HEK293 (cell line): ENCODE data around the gene D2HGDH.

Source experiments
- CTCF ChIA-PET: fragments of 350-600 bp; formaldehyde crosslinking; extraction: SDS; loops from one replicate; lab custom pipeline; 2021; ENCODE audit warnings: antibody characterized with exemption; lab: Yijun Ruan, JAX
- POLR2A ChIA-PET: fragments of 300-600 bp; formaldehyde crosslinking; extraction: SDS; loops from one replicate; lab custom pipeline; 2020; ENCODE audit warnings: antibody characterized with exemption, inconsistent platforms; lab: Yijun Ruan, JAX
- H3K27ac ChIP-seq: fragments of 200-500 bp; sonication (Bioruptor generic); 2 replicates; pipeline ENCODE4 v1.5.1; 2014; ENCODE audit warnings: low read depth, low read length, control low read depth, inconsistent platforms; ENCODE audit errors: extremely low read depth
- H3K36me3 ChIP-seq, 2 experiments: fragments of 200-500 bp in 1 of 2; sonication (Bioruptor generic) in 1 of 2; 1 replicate in 1 of 2; 2 replicates in 1 of 2; pipeline ENCODE4 v1.5.1; 2014 to 2017; ENCODE audit warnings: inconsistent platforms in 2 of 2, low read length in 2 of 2; ENCODE audit not compliant: control insufficient read depth in 2 of 2, insufficient read depth in 1 of 2
- H3K4me1 ChIP-seq: fragments of 200-500 bp; sonication (Bioruptor generic); 2 replicates; pipeline ENCODE4 v1.5.1; 2014; ENCODE audit warnings: mild to moderate bottlenecking, low read length, inconsistent platforms; ENCODE audit not compliant: control insufficient read depth, insufficient read depth
- H3K4me3 ChIP-seq: 2 replicates; pipeline ENCODE4 v1.5.1; 2011; ENCODE audit warnings: low read depth, mild to moderate bottlenecking, control low read depth, low read length, moderate library complexity
- H3K9me3 ChIP-seq: fragments of 200-500 bp; sonication (Bioruptor generic); 2 replicates; pipeline ENCODE4 v1.5.1; 2014; ENCODE audit warnings: low read depth, low read length, inconsistent platforms; ENCODE audit not compliant: control insufficient read depth, insufficient read depth
- GLIS1 ChIP-seq: fragments of 450-650 bp; formaldehyde crosslinking; IDR thresholded peaks from 2 replicates; pipeline ENCODE4 v1.5.1; 2016; ENCODE audit warnings: missing biosample characterization, missing genetic modification characterization
- GLIS2 ChIP-seq: fragments of 450-650 bp; formaldehyde crosslinking; IDR thresholded peaks from 2 replicates; pipeline ENCODE4 v1.5.1; 2016; ENCODE audit warnings: missing biosample characterization, missing genetic modification characterization
- KLF10 ChIP-seq: fragments of 450-650 bp; IDR thresholded peaks from 2 replicates; pipeline ENCODE4 v1.5.1; 2018; ENCODE audit warnings: missing biosample characterization, mild to moderate bottlenecking, missing genetic modification characterization
- KLF9 ChIP-seq: fragments of 450-650 bp; formaldehyde crosslinking; IDR thresholded peaks from 2 replicates; pipeline ENCODE4 v1.5.1; 2016; ENCODE audit warnings: missing biosample characterization, missing genetic modification characterization, low read depth
- MYNN ChIP-seq: fragments of 450-650 bp; formaldehyde crosslinking; IDR thresholded peaks from 2 replicates; pipeline ENCODE4 v1.5.1; 2016; ENCODE audit warnings: missing biosample characterization, missing genetic modification characterization, borderline replicate concordance
- SCRT2 ChIP-seq: fragments of 450-650 bp; formaldehyde crosslinking; IDR thresholded peaks from 2 replicates; pipeline ENCODE4 v1.5.1; 2016; ENCODE audit warnings: missing biosample characterization, missing genetic modification characterization
- ZBTB20 ChIP-seq: fragments of 450-650 bp; formaldehyde crosslinking; IDR thresholded peaks from 2 replicates; pipeline ENCODE4 v1.5.1; 2016; ENCODE audit warnings: missing biosample characterization, missing genetic modification characterization
- ZBTB26 ChIP-seq: fragments of 450-650 bp; formaldehyde crosslinking; optimal IDR thresholded peaks from 2 replicates; pipeline ENCODE3; 2016; ENCODE audit warnings: missing biosample characterization, mild to moderate bottlenecking, missing genetic modification characterization
- ZFHX2 ChIP-seq: fragments of 450-650 bp; formaldehyde crosslinking; conservative IDR thresholded peaks from 2 replicates; pipeline ENCODE4 v1.5.1; 2016; ENCODE audit warnings: missing biosample characterization, missing genetic modification characterization
- ZIC2 ChIP-seq: fragments of 450-650 bp; formaldehyde crosslinking; IDR thresholded peaks from 2 replicates; pipeline ENCODE4 v1.5.1; 2016; ENCODE audit warnings: missing biosample characterization, missing genetic modification characterization
- ZNF121 ChIP-seq: fragments of 450-650 bp; formaldehyde crosslinking; IDR thresholded peaks from 2 replicates; pipeline ENCODE4 v1.5.1; 2016; ENCODE audit warnings: missing biosample characterization, missing genetic modification characterization
- ZNF133 ChIP-seq: fragments of 450-650 bp; formaldehyde crosslinking; IDR thresholded peaks from 2 replicates; pipeline ENCODE4 v1.5.1; 2016; ENCODE audit warnings: missing biosample characterization, missing genetic modification characterization
- ZNF140 ChIP-seq: fragments of 450-650 bp; formaldehyde crosslinking; IDR thresholded peaks from 2 replicates; pipeline ENCODE4 v1.5.1; 2016; ENCODE audit warnings: missing biosample characterization, missing genetic modification characterization
- ZNF157 ChIP-seq: fragments of 450-650 bp; formaldehyde crosslinking; IDR thresholded peaks from 2 replicates; pipeline ENCODE4 v1.5.1; 2016; ENCODE audit warnings: missing biosample characterization, missing genetic modification characterization
- ZNF184 ChIP-seq: fragments of 450-650 bp; IDR thresholded peaks from 2 replicates; pipeline ENCODE4 v1.5.1; 2018; ENCODE audit warnings: missing biosample characterization, mild to moderate bottlenecking, missing genetic modification characterization
- ZNF221 ChIP-seq: fragments of 450-650 bp; formaldehyde crosslinking; IDR thresholded peaks from 2 replicates; pipeline ENCODE4 v1.5.1; 2017; ENCODE audit warnings: missing biosample characterization, missing genetic modification characterization, borderline replicate concordance
- ZNF280C ChIP-seq: fragments of 450-650 bp; formaldehyde crosslinking; IDR thresholded peaks from 2 replicates; pipeline ENCODE4 v1.5.1; 2016; ENCODE audit warnings: missing biosample characterization, missing genetic modification characterization
- ZNF292 ChIP-seq: fragments of 450-650 bp; formaldehyde crosslinking; IDR thresholded peaks from 2 replicates; pipeline ENCODE4 v1.5.1; 2016; ENCODE audit warnings: low read depth, missing biosample characterization, missing genetic modification characterization, borderline replicate concordance
- ZNF311 ChIP-seq: fragments of 450-650 bp; formaldehyde crosslinking; IDR thresholded peaks from 2 replicates; pipeline ENCODE4 v1.5.1; 2017; ENCODE audit warnings: missing biosample characterization, missing genetic modification characterization, borderline replicate concordance
- ZNF335 ChIP-seq: fragments of 450-650 bp; formaldehyde crosslinking; conservative IDR thresholded peaks from 2 replicates; pipeline ENCODE4 v1.5.1; 2016; ENCODE audit warnings: missing biosample characterization, missing genetic modification characterization
- ZNF48 ChIP-seq: fragments of 450-650 bp; formaldehyde crosslinking; IDR thresholded peaks from 2 replicates; pipeline ENCODE4 v1.5.1; 2016; ENCODE audit warnings: missing biosample characterization, missing genetic modification characterization
- ZNF529 ChIP-seq: fragments of 450-650 bp; formaldehyde crosslinking; IDR thresholded peaks from 2 replicates; pipeline ENCODE4 v1.5.1; 2017; ENCODE audit warnings: missing genetic modification characterization, missing biosample characterization; ENCODE audit not compliant: insufficient replicate concordance
- ZNF561 ChIP-seq: fragments of 450-650 bp; IDR thresholded peaks from 2 replicates; pipeline ENCODE4 v1.5.1; 2018; ENCODE audit warnings: missing biosample characterization, missing genetic modification characterization, borderline replicate concordance
- ZNF621 ChIP-seq: fragments of 450-650 bp; formaldehyde crosslinking; IDR thresholded peaks from 2 replicates; pipeline ENCODE4 v1.5.1; 2017; ENCODE audit warnings: missing biosample characterization, missing genetic modification characterization
- ZNF670 ChIP-seq: fragments of 450-650 bp; formaldehyde crosslinking; IDR thresholded peaks from 2 replicates; pipeline ENCODE4 v1.5.1; 2016; ENCODE audit warnings: missing biosample characterization, missing genetic modification characterization, low read depth
- ZNF692 ChIP-seq: fragments of 450-650 bp; formaldehyde crosslinking; IDR thresholded peaks from 2 replicates; pipeline ENCODE4 v1.5.1; 2016; ENCODE audit warnings: missing biosample characterization, missing genetic modification characterization
- ZNF843 ChIP-seq: fragments of 450-650 bp; formaldehyde crosslinking; IDR thresholded peaks from 2 replicates; pipeline ENCODE4 v1.5.1; 2016; ENCODE audit warnings: missing biosample characterization, missing genetic modification characterization

Gene D2HGDH

GRCh38 chr2:241734467-241735208 is at the start of gene D2HGDH (continued):
- TF ChIP-seq ZFHX2: no peak
- TF ChIP-seq ZBTB20 (tag by site-specific recombination): peak; percentile 62; the same call in 1 of the 2 replicates
- TF ChIP-seq GLIS1: peak; percentile 70
- no peak for TF ChIP-seq ZNF292
- TF ChIP-seq ZNF529 (tag by site-specific recombination): no peak
- TF ChIP-seq ZNF670 (tag by site-specific recombination): no peak
- 0 out of 2 replicates have a peak, but pooled peaks have one; percentile 13 for TF ChIP-seq ZNF121 (tag by site-specific recombination)
- no peak for TF ChIP-seq ZNF140
- TF ChIP-seq ZNF221: no peak
- no peak for TF ChIP-seq ZNF280C (tag by site-specific recombination)
- TF ChIP-seq ZNF157 (tag by site-specific recombination): no peak
- TF ChIP-seq ZBTB26 (tag by site-specific recombination): peak; percentile 92

GRCh38 chr2:241686324-241686649 is 48.1 kb upstream of the D2HGDH start:
- no peaks in the 10 kb centered on the region for H3K9me3 ChIP-seq
- no peak for TF ChIP-seq ZNF621 (tag by site-specific recombination)
- peak; percentile 51 for TF ChIP-seq ZNF335 (tag by site-specific recombination)
- 0 out of 2 replicates have a peak, but pooled peaks have one; percentile 15 for TF ChIP-seq GLIS2 (tag by site-specific recombination)
- peak; percentile 42; the same call in 1 of the 2 replicates for TF ChIP-seq GLIS1
- TF ChIP-seq ZNF184 (tag by site-specific recombination): no peak
- TF ChIP-seq MYNN (tag by site-specific recombination): peak; percentile 76; the same call in 1 of the 2 replicates
- TF ChIP-seq ZIC2 (tag by site-specific recombination): peak; percentile 52
- TF ChIP-seq, all 188 proteins: peak for 5
- Histone ChIP-seq H3K36me3 (peaks cover 45 to 61% of the 10 kb centered on the region in 2 experiments), H3K27ac (peak overlapping the region; percentile 77), H3K4me1 (0 out of 2 replicates have a peak, but pooled peaks cover 2% of the 10 kb centered on the region), H3K4me3 (peak overlapping the region; percentile 63)
- ChIA-PET CTCF (interaction anchor here (0.6 to 1.2 kb wide), 5 partner anchors 11 to 192 kb away, joined by 3 to 6 read pairs (median 4); partner anchors contain the start of gene ING5), POLR2A (interaction anchor here (0.6 to 2.1 kb wide), 19 partner anchors 9 to 866 kb away, joined by 3 to 58 read pairs (median 4); partner anchors contain the start of genes ATG4B, D2HGDH, HDLBP and ING5)

- CTCF ChIA-PET: interaction anchor here (0.6 to 1.2 kb wide), 8 partner anchors 11 to 192 kb away, joined by 3 to 6 read pairs (median 4); partner anchors contain the start of gene ING5
- TF ChIP-seq ZNF311 (tag by site-specific recombination) (no peak), ZNF529 (tag by site-specific recombination) (no peak), ZNF692 (tag by site-specific recombination) (peak; percentile 45; the same call in 1 of the 2 replicates), KLF10 (tag by site-specific recombination) (0 out of 2 replicates have a peak, but pooled peaks have one; percentile 48), ZNF843 (no peak), KLF9 (peak; percentile 38), ZNF48 (tag by site-specific recombination) (no peak), SCRT2 (tag by site-specific recombination) (no peak), ZNF184 (tag by site-specific recombination) (no peak; the same call in 1 of the 2 replicates), ZIC2 (tag by site-specific recombination) (peak; percentile 86), ZNF133 (tag by site-specific recombination) (no peak), ZNF561 (tag by site-specific recombination) (peak; percentile 73; the same call in 1 of the 2 replicates)
Measured at GRCh38 chr2:241686650-241687425, 47.6 kb upstream of the D2HGDH start, which contains the start of gene DTYMK. DTYMK (minus strand) TSS chr2:241686815; CDS start chr2:241686783, 32 bp downstream.

More at GRCh38 chr2:241686650-241687425, 47.6 kb upstream of the D2HGDH start, which contains the start of gene DTYMK:
- Histone ChIP-seq H3K4me1 (0 out of 2 replicates have a peak, but pooled peaks cover 2% of the 10 kb centered on the region), H3K9me3 (no peaks in the 10 kb centered on the region), H3K27ac (peak within 1 kb of the TSS; percentile 85), H3K36me3 (peaks cover 40 to 60% of the 10 kb centered on the region in 2 experiments), H3K4me3 (peak within 1 kb of the TSS; percentile 63)
- POLR2A ChIA-PET: interaction anchor here (0.6 to 2.1 kb wide), 21 partner anchors 9 to 867 kb away, joined by 3 to 58 read pairs (median 4); partner anchors contain the start of genes ATG4B, D2HGDH, HDLBP and ING5
